CD4-positive, alpha-beta T cell treated with Interleukin-4 for 1 hour (primary cell): ENCODE measurements around the gene MYPN.
"Not testable (repeated sequence)": the region's sequence is repeated elsewhere in the genome, so short reads cannot be mapped to it uniquely, and the experiment has no call there.

Source experiments
- DNase-seq, 2 donors: peaks; one replicate each; pipeline ENCODE4 v3.0.0-alpha.2; 2020 to 2022

MYPN gene

GRCh38 chr10:68175949-68176348 is 66.7 kb downstream of the MYPN start:
- no peak for DNase-seq

- no peak for DNase-seq
Measured at GRCh38 chr10:68176797-68177196, 67.5 kb downstream of the MYPN start.

GRCh38 chr10:68178592-68178991 is 69.3 kb downstream of the MYPN start:
- DNase-seq: no peak

- no peak for DNase-seq
Measured at GRCh38 chr10:68179016-68179415, 69.7 kb downstream of the MYPN start.

GRCh38 chr10:68180490-68180889 is 71.2 kb downstream of the MYPN start:
- DNase-seq: no peak

- no peak for DNase-seq
Measured at GRCh38 chr10:68184546-68184945, 75.3 kb downstream of the MYPN start.

- DNase-seq: no peak
Measured at GRCh38 chr10:68185085-68185484, 75.8 kb downstream of the MYPN start.

- DNase-seq: no peak
Measured at GRCh38 chr10:68188835-68189234, 79.5 kb downstream of the MYPN start.

- no peak for DNase-seq
Measured at GRCh38 chr10:68192113-68192512, 82.8 kb downstream of the MYPN start.

GRCh38 chr10:68194290-68194689 is 85.0 kb downstream of the MYPN start:
- DNase-seq: no peak

GRCh38 chr10:68195776-68196175 is 86.5 kb downstream of the MYPN start:
- DNase-seq: not testable (repeated sequence)

- no peak for DNase-seq
Measured at GRCh38 chr10:68196701-68197100, 87.4 kb downstream of the MYPN start.

GRCh38 chr10:68202960-68203353 is 93.7 kb downstream of the MYPN start:
- DNase-seq: peak in 1 of 2 donors; percentile 31

GRCh38 chr10:68208424-68209042 is 99.2 kb downstream of the MYPN start:
- peak in 1 of 2 donors; percentile 5 for DNase-seq

- DNase-seq: no peak
Measured at GRCh38 chr10:68211669-68212068, 102.4 kb downstream of the MYPN start.

GRCh38 chr10:68212721-68213352 is 103.5 kb downstream of the MYPN start:
- DNase-seq: peak in 1 of 2 donors; percentile 36

- DNase-seq: no peak
Measured at GRCh38 chr10:68218786-68219185, 109.5 kb downstream of the MYPN start.

- DNase-seq: no peak
Measured at GRCh38 chr10:68221196-68221595, 111.9 kb downstream of the MYPN start.

GRCh38 chr10:68222391-68222790 is 113.1 kb downstream of the MYPN start:
- no peak for DNase-seq

GRCh38 chr10:68223535-68224165 is 114.4 kb downstream of the MYPN start:
- DNase-seq: no peak

GRCh38 chr10:68224810-68225209 is 115.5 kb downstream of the MYPN start:
- DNase-seq: no peak

- no peak for DNase-seq
Measured at GRCh38 chr10:68230268-68230667, 121.0 kb downstream of the MYPN start.

- peak; percentile 6 to 32 for DNase-seq
Measured at GRCh38 chr10:68231106-68231816, 122.0 kb downstream of the MYPN start.

GRCh38 chr10:68231817-68232251 is 122.5 kb downstream of the MYPN start, which contains the start of gene ATOH7:
Gene ATOH7 (minus strand): TSS chr10:68232113. CDS start chr10:68231677, 436 bp downstream.
- DNase-seq: no peak
